SK-N-SH treated with all-trans-retinoic acid at 6 μM for 48 hours (cell line): ENCODE data around the gene ADRA1B.

ENCODE experiments used
- ARNTL ChIP-seq: fragments of 450-650 bp; formaldehyde crosslinking; IDR thresholded peaks from 2 replicates; pipeline ENCODE4 v1.5.0; 2020; ENCODE audit warnings: low read depth, mild to moderate bottlenecking, moderate library complexity, borderline replicate concordance
- BACH2 ChIP-seq: fragments of 250-450 bp; sonication (Bioruptor Pico); IDR thresholded peaks from 2 replicates; pipeline ENCODE4 v1.9.0; 2021; ENCODE audit warnings: mild to moderate bottlenecking, borderline replicate concordance
- CREB5 ChIP-seq: fragments of 250-450 bp; sonication (Bioruptor Pico); IDR thresholded peaks from 2 replicates; pipeline ENCODE4 v1.5.1; 2020; ENCODE audit warnings: low read depth, mild to moderate bottlenecking, moderate library complexity
- GLIS3 ChIP-seq: fragments of 250-450 bp; sonication (Bioruptor Pico); IDR thresholded peaks from 2 replicates; pipeline ENCODE4 v1.5.0; 2020; ENCODE audit warnings: mild to moderate bottlenecking, moderate library complexity
- OSR1 ChIP-seq: fragments of 250-450 bp; sonication (Bioruptor Pico); IDR thresholded peaks from 2 replicates; pipeline ENCODE4 v1.8.0; 2022; ENCODE audit warnings: moderate library complexity, mild to moderate bottlenecking, inconsistent platforms
- PATZ1 ChIP-seq: fragments of 250-450 bp; sonication (Bioruptor Pico); IDR thresholded peaks from 2 replicates; pipeline ENCODE4 v1.8.0; 2020; ENCODE audit warnings: mild to moderate bottlenecking, moderate library complexity, borderline replicate concordance
- POU6F1 ChIP-seq: fragments of 250-450 bp; sonication (Bioruptor Pico); IDR thresholded peaks from 2 replicates; pipeline ENCODE4 v1.8.0; 2021; ENCODE audit warnings: low read depth, mild to moderate bottlenecking, moderate library complexity, borderline replicate concordance
- RARB ChIP-seq: fragments of 250-450 bp; sonication (Bioruptor Pico); IDR thresholded peaks from 2 replicates; pipeline ENCODE4 v1.8.0; 2021; ENCODE audit warnings: mild to moderate bottlenecking, moderate library complexity
- ZC3H10 ChIP-seq: fragments of 250-450 bp; sonication (Bioruptor Pico); IDR thresholded peaks from 2 replicates; pipeline ENCODE4 v1.5.1; 2021; ENCODE audit warnings: mild to moderate bottlenecking, moderate library complexity
- ZFP30 ChIP-seq: fragments of 450-650 bp; formaldehyde crosslinking; IDR thresholded peaks from 2 replicates; pipeline ENCODE4 v1.5.0; 2022; ENCODE audit warnings: mild to moderate bottlenecking, moderate library complexity
- ZNF565 ChIP-seq: fragments of 450-650 bp; formaldehyde crosslinking; conservative IDR thresholded peaks from 2 replicates; pipeline ENCODE4 v1.5.0; 2020; ENCODE audit warnings: low read depth, mild to moderate bottlenecking, moderate library complexity
- ZNF70 ChIP-seq: fragments of 450-650 bp; formaldehyde crosslinking; IDR thresholded peaks from 2 replicates; pipeline ENCODE4 v1.5.0; 2020; ENCODE audit warnings: mild to moderate bottlenecking, moderate library complexity
- ZNF8 ChIP-seq: fragments of 450-650 bp; formaldehyde crosslinking; IDR thresholded peaks from 2 replicates; pipeline ENCODE4 v1.5.0; 2020; ENCODE audit warnings: mild to moderate bottlenecking, moderate library complexity

GRCh38 chr5:160008877-160009590 is 92.8 kb downstream of the ADRA1B start, which contains the start of gene TTC1:
- no peak for TF ChIP-seq CREB5 (CRISPR knock-in tag)
- no peak for TF ChIP-seq ZFP30
- TF ChIP-seq ZNF70, result no peak
- no peak for TF ChIP-seq OSR1 (CRISPR knock-in tag)
- no peak for TF ChIP-seq PATZ1
- no peak for TF ChIP-seq RARB
- no peak for TF ChIP-seq ZNF8 (CRISPR knock-in tag)
- TF ChIP-seq GLIS3, result no peak
- TF ChIP-seq BACH2 (CRISPR knock-in tag), result no peak
- no peak for TF ChIP-seq ZC3H10 (CRISPR knock-in tag)
- TF ChIP-seq ARNTL, result no peak
- no peak for TF ChIP-seq POU6F1
- no peak for TF ChIP-seq ZNF565
